Stimulated activated CD4-positive, alpha-beta T cell treated with anti-CD3 and anti-CD28 coated beads, Interleukin-4, amount 100 ng/mL, for 24 hours (primary cell): ENCODE data around the gene BRIP1.

Experiments
- DNase-seq: peaks from one replicate; pipeline ENCODE4 v3.0.0-alpha.2; 2020

The BRIP1 gene

GRCh38 chr17:61656721-61657217, 206.6 kb downstream of the BRIP1 start:
- no peak for DNase-seq

- DNase-seq: no peak
Observed at GRCh38 chr17:61650749-61651148, 212.6 kb downstream of the BRIP1 start.

GRCh38 chr17:61648587-61648986, 214.7 kb downstream of the BRIP1 start:
- DNase-seq: no peak

GRCh38 chr17:61647047-61647446, 216.3 kb downstream of the BRIP1 start:
- DNase-seq: no peak

GRCh38 chr17:61646482-61646881, 216.8 kb downstream of the BRIP1 start:
- no peak for DNase-seq

- DNase-seq: no peak
Observed at GRCh38 chr17:61645920-61646319, 217.4 kb downstream of the BRIP1 start.

GRCh38 chr17:61644800-61645774, 218.2 kb downstream of the BRIP1 start:
- DNase-seq: no peak

- DNase-seq: no peak
Observed at GRCh38 chr17:61642768-61643167, 220.6 kb downstream of the BRIP1 start.

- no peak for DNase-seq
Observed at GRCh38 chr17:61641715-61642114, 221.6 kb downstream of the BRIP1 start.

GRCh38 chr17:61641084-61641483, 222.2 kb downstream of the BRIP1 start:
- DNase-seq: no peak

GRCh38 chr17:61639818-61640217, 223.5 kb downstream of the BRIP1 start:
- DNase-seq: no peak

GRCh38 chr17:61638087-61638486, 225.2 kb downstream of the BRIP1 start:
- no peak for DNase-seq

- peak; percentile 56 for DNase-seq
Observed at GRCh38 chr17:61635913-61636432, 227.4 kb downstream of the BRIP1 start.

- DNase-seq: no peak
Observed at GRCh38 chr17:61634942-61635538, 228.3 kb downstream of the BRIP1 start.

GRCh38 chr17:61634011-61634539, 229.3 kb downstream of the BRIP1 start:
- DNase-seq: no peak

GRCh38 chr17:61632826-61633225, 230.5 kb downstream of the BRIP1 start:
- DNase-seq: no peak

GRCh38 chr17:61631800-61632199, 231.5 kb downstream of the BRIP1 start:
- DNase-seq: no peak
